H9 (cell line): ENCODE measurements around the gene SAP30L. TPM values are rescaled to one million over a fixed set of nuclear protein-coding genes. Genes with fewer than 3 reads are reported as not detected.

Experiments
- DNase-seq: peaks from one replicate; pipeline ENCODE4 v3.0.0-alpha.2; 2017
- H2AFZ ChIP-seq: one replicate; pipeline ENCODE4 v1.6.1; 2013; ENCODE audit warnings: mild to moderate bottlenecking, low read length, control low read depth, moderate library complexity
- H2AK5ac ChIP-seq: 2 replicates; pipeline ENCODE4 v1.6.1; 2013; ENCODE audit warnings: low read length, control low read depth, mixed read lengths; ENCODE audit not compliant: insufficient read length
- H2BK120ac ChIP-seq: one replicate; pipeline ENCODE4 v1.6.1; 2013; ENCODE audit warnings: low read depth, mild to moderate bottlenecking, low read length, control low read depth, inconsistent platforms; ENCODE audit not compliant: poor library complexity, severe bottlenecking
- H2BK12ac ChIP-seq: 2 replicates; pipeline ENCODE4 v1.6.1; 2013; ENCODE audit warnings: low read length, control low read depth, mixed read lengths, low read depth; ENCODE audit not compliant: insufficient read length
- H2BK15ac ChIP-seq: 2 replicates; pipeline ENCODE4 v1.6.1; 2013; ENCODE audit warnings: low read depth, low read length, control low read depth
- H2BK20ac ChIP-seq: one replicate; pipeline ENCODE4 v1.6.1; 2013; ENCODE audit warnings: low read depth, mild to moderate bottlenecking, low read length, control low read depth, inconsistent platforms; ENCODE audit not compliant: poor library complexity, severe bottlenecking
- H2BK5ac ChIP-seq: 2 replicates; pipeline ENCODE4 v1.6.1; 2013; ENCODE audit warnings: low read length, control low read depth, mixed read lengths; ENCODE audit not compliant: insufficient read length
- H3K14ac ChIP-seq: 2 replicates; pipeline ENCODE4 v1.6.1; 2013; ENCODE audit warnings: low read length, control low read depth; ENCODE audit not compliant: insufficient read depth
- H3K18ac ChIP-seq: 2 replicates; pipeline ENCODE4 v1.6.1; 2013; ENCODE audit warnings: low read depth, mild to moderate bottlenecking, mixed read lengths, low read length, control low read depth; ENCODE audit not compliant: insufficient read length
- H3K23ac ChIP-seq: 2 replicates; pipeline ENCODE4 v1.6.1; 2013; ENCODE audit warnings: low read length, control low read depth, mixed read lengths, low read depth; ENCODE audit not compliant: insufficient read length
- H3K23me2 ChIP-seq: 2 replicates; pipeline ENCODE4 v1.6.1; 2013; ENCODE audit warnings: low read depth, mild to moderate bottlenecking, mixed read lengths, low read length, control low read depth; ENCODE audit not compliant: insufficient read length, poor library complexity, severe bottlenecking
- H3K27ac ChIP-seq: 2 replicates; pipeline ENCODE4 v1.5.1; 2013; ENCODE audit warnings: low read length, control low read depth, mixed read lengths, low read depth; ENCODE audit not compliant: insufficient read length
- H3K27me3 ChIP-seq: 2 replicates; pipeline ENCODE4 v1.6.1; 2013; ENCODE audit warnings: low read length, control low read depth, inconsistent platforms; ENCODE audit not compliant: insufficient read depth
- H3K4ac ChIP-seq: 2 replicates; pipeline ENCODE4 v1.6.1; 2013; ENCODE audit warnings: low read depth, mild to moderate bottlenecking, control low read depth, inconsistent platforms, low read length, moderate library complexity
- H3K4me1 ChIP-seq: 2 replicates; pipeline ENCODE4 v1.6.1; 2013; ENCODE audit warnings: low read length, control low read depth, inconsistent platforms; ENCODE audit not compliant: insufficient read depth
- H3K4me2 ChIP-seq: 2 replicates; pipeline ENCODE4 v1.6.1; 2013; ENCODE audit warnings: low read length, control low read depth, mixed read lengths; ENCODE audit not compliant: insufficient read length, insufficient read depth
- H3K56ac ChIP-seq: 2 replicates; pipeline ENCODE4 v1.6.1; 2013; ENCODE audit warnings: low read depth, mild to moderate bottlenecking, mixed read lengths, low read length, control low read depth; ENCODE audit not compliant: insufficient read length
- H3K79me1 ChIP-seq: 2 replicates; pipeline ENCODE4 v1.6.1; 2013; ENCODE audit warnings: low read depth, mild to moderate bottlenecking, moderate library complexity, low read length, control low read depth, inconsistent platforms; ENCODE audit not compliant: insufficient read depth, poor library complexity, severe bottlenecking
- H3K79me2 ChIP-seq: 2 replicates; pipeline ENCODE4 v1.6.1; 2013; ENCODE audit warnings: low read length, control low read depth, inconsistent platforms; ENCODE audit not compliant: insufficient read depth
- H3K9ac ChIP-seq: 2 replicates; pipeline ENCODE4 v1.6.1; 2013; ENCODE audit warnings: low read length, control low read depth, mixed read lengths; ENCODE audit not compliant: insufficient read length; ENCODE audit errors: extremely low read depth
- H3K9me3 ChIP-seq: one replicate; pipeline ENCODE4 v1.6.1; 2013; ENCODE audit warnings: low read depth, low read length, inconsistent platforms; ENCODE audit not compliant: control insufficient read depth
- H3T11ph ChIP-seq: one replicate; pipeline ENCODE4 v1.6.1; 2013; ENCODE audit warnings: mild to moderate bottlenecking, low read length, control low read depth, inconsistent platforms
- H4K20me1 ChIP-seq: one replicate; pipeline ENCODE4 v1.6.1; 2013; ENCODE audit not compliant: control insufficient read depth, insufficient read length, insufficient read depth
- H4K5ac ChIP-seq: 2 replicates; pipeline ENCODE4 v1.6.1; 2013; ENCODE audit warnings: low read depth, mild to moderate bottlenecking, mixed read lengths, low read length, control low read depth; ENCODE audit not compliant: insufficient read length
- H4K8ac ChIP-seq: replicated peaks from 2 replicates; pipeline ENCODE4 v1.6.1; 2013; ENCODE audit warnings: low read length, control low read depth, mixed read lengths, low read depth; ENCODE audit not compliant: insufficient read length
- H4K91ac ChIP-seq: 2 replicates; pipeline ENCODE4 v1.6.1; 2013; ENCODE audit warnings: low read depth, mild to moderate bottlenecking, moderate library complexity, mixed read lengths, low read length, control low read depth; ENCODE audit not compliant: insufficient read length
- H3K27ac Mint-ChIP-seq, 3 experiments: 2 replicates in 2 of 3; 3 replicates in 1 of 3; pipeline ENCODE4 v1.8.0; 2020 to 2021; ENCODE audit warnings: mixed read lengths in 3 of 3, mild to moderate bottlenecking in 1 of 3, moderate library complexity in 1 of 3
- H3K27me3 Mint-ChIP-seq: 2 replicates; pipeline ENCODE4 v1.8.0; 2021; ENCODE audit warnings: low read depth, mild to moderate bottlenecking, moderate library complexity, mixed read lengths
- H3K36me3 Mint-ChIP-seq, 3 experiments: 2 replicates in 2 of 3; 3 replicates in 1 of 3; pipeline ENCODE4 v1.8.0; 2020 to 2021; ENCODE audit warnings: low read depth in 3 of 3, mixed read lengths in 3 of 3; ENCODE audit not compliant: insufficient read depth in 1 of 3
- H3K4me1 Mint-ChIP-seq, 2 experiments: 2 replicates each; pipeline ENCODE4 v1.8.0; 2020; ENCODE audit warnings: mixed read lengths in 2 of 2
- H3K4me3 Mint-ChIP-seq, 2 experiments: 2 replicates in 1 of 2; 3 replicates in 1 of 2; pipeline ENCODE4 v1.8.0; 2020 to 2021; ENCODE audit warnings: mild to moderate bottlenecking in 2 of 2, mixed read lengths in 2 of 2, moderate library complexity in 1 of 2
- H3K9me3 Mint-ChIP-seq, 2 experiments: 2 replicates in 1 of 2; 3 replicates in 1 of 2; pipeline ENCODE4 v1.8.0; 2020; ENCODE audit warnings: mild to moderate bottlenecking in 2 of 2, mixed read lengths in 2 of 2, moderate library complexity in 1 of 2
- CTCF ChIP-seq: fragments of 200-600 bp; sonication (generic); conservative IDR thresholded peaks from 3 replicates; pipeline ENCODE4 v1.8.0; 2021; ENCODE audit warnings: antibody characterized with exemption, mild to moderate bottlenecking
- WGBS: extraction: QIAGEN DNeasy Blood & Tissue Kit; methylation state at CpG from one replicate; pipeline ENCODE4 v1.1.7; 2013; ENCODE audit warnings: missing lambda C conversion rate, low lambda C conversion rate, mixed read lengths; ENCODE audit not compliant: insufficient read length; ENCODE audit errors: extremely low coverage; 5-methylcytosine and 5-hydroxymethylcytosine counted together
- total RNA-seq: library from RNA; stranded (reverse); gene quantifications from 2 replicates; pipeline ENCODE4 v1.2.1, GENCODE V29; 2021

Gene SAP30L
- total RNA-seq, 1 experiment from 2014 or later, result 25.0 TPM

DNA sequence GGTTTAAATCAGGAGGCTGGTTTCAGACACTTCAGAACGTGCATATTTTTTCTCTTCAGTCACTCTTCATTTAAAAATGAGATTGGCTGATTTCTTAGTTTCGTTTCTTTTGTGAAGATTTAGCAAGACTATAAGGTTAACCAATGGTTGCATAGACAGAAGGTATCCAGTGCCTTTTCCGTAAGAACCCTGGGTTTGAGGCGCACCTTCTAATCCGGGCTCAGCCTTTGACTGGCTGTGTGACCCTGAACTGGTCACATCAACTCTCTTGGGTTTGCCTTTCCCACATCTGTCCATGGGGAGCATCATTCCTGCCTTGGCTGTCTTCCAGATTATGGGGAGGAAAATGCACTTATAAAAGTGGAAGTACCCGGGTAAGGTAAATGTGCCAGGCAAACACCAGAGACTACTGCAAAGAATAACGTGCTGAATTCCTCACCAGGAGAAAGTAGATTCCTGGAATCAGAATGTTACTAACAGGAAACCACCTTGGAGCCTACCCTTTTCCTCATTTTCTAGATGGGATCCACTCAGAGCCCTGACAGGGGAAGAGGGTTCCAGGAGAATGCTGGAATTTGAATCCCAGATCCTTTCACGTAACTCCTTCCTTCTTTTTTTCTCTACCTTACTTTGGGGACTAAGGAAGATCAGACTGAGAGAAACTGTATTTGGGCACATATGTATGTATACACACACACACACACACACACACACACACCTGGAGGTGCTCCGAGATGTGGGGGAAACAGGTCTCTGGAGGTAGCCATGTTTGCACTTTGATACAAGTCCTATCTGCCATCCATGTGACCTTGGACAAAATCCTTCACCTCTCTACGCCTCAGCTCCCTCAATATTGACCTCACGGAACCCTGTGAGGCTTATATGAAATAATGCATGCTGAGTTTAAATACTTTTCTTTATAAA, 25.4 kb downstream of the SAP30L start:
- H3K27ac ChIP-seq, result no peak overlapping the region
- H3K27me3 ChIP-seq, result peaks cover 67% of the 10 kb centered on the region
- peaks cover 99% of the 10 kb centered on the region for H3K27me3 Mint-ChIP-seq
- no CpG with 5 or more reads among the region's 11 CpGs for WGBS
- no peak overlapping the region for H4K8ac ChIP-seq
- no peak overlapping the region for H3K18ac ChIP-seq
- no peak overlapping the region for H3K9ac ChIP-seq
- H3T11ph ChIP-seq, result no peak overlapping the region
- no peaks in the 10 kb centered on the region for H3K4me1 ChIP-seq
- no peak overlapping the region for H2BK5ac ChIP-seq
- H3K79me2 ChIP-seq, result no peaks in the 10 kb centered on the region
- H2BK15ac ChIP-seq, result no peak overlapping the region
- no peaks in the 10 kb centered on the region for H3K9me3 ChIP-seq
- no peak overlapping the region for H2AK5ac ChIP-seq
- no peak overlapping the region for H2BK12ac ChIP-seq
- H3K27ac Mint-ChIP-seq, result no peak overlapping the region
- H3K36me3 Mint-ChIP-seq, result no peaks in the 10 kb centered on the region; a peak in 1 of 7 replicates
- no peak overlapping the region for H2AFZ ChIP-seq
- no peak overlapping the region for H4K5ac ChIP-seq
- peaks cover 28 to 45% of the 10 kb centered on the region in 2 experiments for H3K4me1 Mint-ChIP-seq
- H2BK120ac ChIP-seq, result no peak overlapping the region
- H3K4me3 Mint-ChIP-seq, result peak overlapping the region in 1 of 2 experiments; percentile 8; a peak in 1 of 5 replicates
- no peak overlapping the region for H3K4ac ChIP-seq
- no peak overlapping the region for H3K14ac ChIP-seq
- no peaks in the 10 kb centered on the region; a peak in 1 of 5 replicates for H3K9me3 Mint-ChIP-seq
- H4K91ac ChIP-seq, result no peak overlapping the region
- H3K4me2 ChIP-seq, result no peak overlapping the region
- H3K79me1 ChIP-seq, result no peaks in the 10 kb centered on the region
- DNase-seq, result no peak
- no peak for TF ChIP-seq CTCF
- peaks cover 16% of the 10 kb centered on the region for H3K23me2 ChIP-seq
- H4K20me1 ChIP-seq, result no peaks in the 10 kb centered on the region
- no peak overlapping the region for H3K56ac ChIP-seq
- H2BK20ac ChIP-seq, result no peak overlapping the region
- H3K23ac ChIP-seq, result no peak overlapping the region
